GM19351 (cell line): ENCODE results near the gene CACNB4.
"Not testable (repeated sequence)": the region's sequence is repeated elsewhere in the genome, so short reads cannot be mapped to it uniquely, and the experiment has no call there.

Source experiments
- ATAC-seq: cut with Tn5 transposase; IDR thresholded peaks from one replicate; pipeline ENCODE4 v1.9.1; 2021; ENCODE audit warnings: mild to moderate bottlenecking, moderate library complexity; ENCODE audit not compliant: unreplicated experiment

The CACNB4 gene

GRCh38 chr2:151946899-151947812 is 151.7 kb downstream of the CACNB4 start:
- ATAC-seq, result peak; percentile 82

- no peak for ATAC-seq
Observed at GRCh38 chr2:151946250-151946884, 152.5 kb downstream of the CACNB4 start.

- no peak for ATAC-seq
Observed at GRCh38 chr2:151945602-151946001, 153.2 kb downstream of the CACNB4 start.

- ATAC-seq, result no peak
Observed at GRCh38 chr2:151945186-151945585, 153.7 kb downstream of the CACNB4 start.

GRCh38 chr2:151943461-151943860 is 155.4 kb downstream of the CACNB4 start:
- ATAC-seq, result no peak

- not testable (repeated sequence) for ATAC-seq
Observed at GRCh38 chr2:151942540-151943205, 156.2 kb downstream of the CACNB4 start.

GRCh38 chr2:151937966-151938365 is 160.9 kb downstream of the CACNB4 start:
- no peak for ATAC-seq

- ATAC-seq, result no peak
Observed at GRCh38 chr2:151936626-151937025, 162.2 kb downstream of the CACNB4 start.

- ATAC-seq, result no peak
Observed at GRCh38 chr2:151933266-151933804, 165.5 kb downstream of the CACNB4 start.

GRCh38 chr2:151931756-151932155 is 167.1 kb downstream of the CACNB4 start:
- no peak for ATAC-seq

- no peak for ATAC-seq
Observed at GRCh38 chr2:151931030-151931611, 167.7 kb downstream of the CACNB4 start.

GRCh38 chr2:151930042-151930441 is 168.8 kb downstream of the CACNB4 start:
- ATAC-seq, result no peak

GRCh38 chr2:151928380-151928779 is 170.5 kb downstream of the CACNB4 start:
- ATAC-seq, result no peak

- ATAC-seq, result no peak
Observed at GRCh38 chr2:151927501-151928221, 171.2 kb downstream of the CACNB4 start.

- no peak for ATAC-seq
Observed at GRCh38 chr2:151922845-151923666, 175.8 kb downstream of the CACNB4 start.

- no peak for ATAC-seq
Observed at GRCh38 chr2:151919786-151920185, 179.1 kb downstream of the CACNB4 start.

GRCh38 chr2:151918308-151918707 is 180.5 kb downstream of the CACNB4 start:
- peak; percentile 60 for ATAC-seq

- no peak for ATAC-seq
Observed at GRCh38 chr2:151916632-151917031, 182.2 kb downstream of the CACNB4 start.

- ATAC-seq, result not testable (repeated sequence)
Observed at GRCh38 chr2:151915629-151916025, 183.2 kb downstream of the CACNB4 start.
